Keratinocyte (primary cell): ENCODE data around the gene SOWAHA. TPM values are rescaled to one million over a fixed set of nuclear protein-coding genes. Genes with fewer than 3 reads are reported as not detected.
A peak's percentile ranks its signal among the peaks of the same experiment; 100 is the strongest.

Experiments
- DNase-seq: peaks from one replicate; pipeline ENCODE4 v3.0.0-alpha.2; 2011; ENCODE audit warnings: low read depth, missing footprints, low spot score
- FAIRE-seq: peaks from 2 replicates; lab custom pipeline; 2011; peaks lifted over from hg19 to GRCh38; lab: Jason Lieb, UNC
- H2AFZ ChIP-seq: 2 replicates; pipeline ENCODE4 v1.6.0; 2012; ENCODE audit warnings: low read length, control low read depth, inconsistent platforms; ENCODE audit not compliant: control insufficient read depth
- H3K27ac ChIP-seq: 2 replicates; pipeline ENCODE4 v1.5.1; 2011; ENCODE audit warnings: low read length; ENCODE audit not compliant: control insufficient read depth, insufficient read depth
- H3K27me3 ChIP-seq: 3 replicates; pipeline ENCODE4 v1.6.0; 2011; ENCODE audit warnings: low read length; ENCODE audit not compliant: control insufficient read depth, insufficient read depth; ENCODE audit errors: extremely low read depth
- H3K36me3 ChIP-seq, 2 experiments: 2 replicates in 1 of 2; 3 replicates in 1 of 2; pipeline ENCODE4 v1.5.1; 2011; ENCODE audit warnings: low read length in 2 of 2, mild to moderate bottlenecking in 1 of 2; ENCODE audit not compliant: control insufficient read depth in 2 of 2, insufficient read depth in 2 of 2; ENCODE audit errors: extremely low read depth in 1 of 2
- H3K4me1 ChIP-seq: 3 replicates; pipeline ENCODE4 v1.5.1; 2011; ENCODE audit warnings: low read length; ENCODE audit not compliant: control insufficient read depth, insufficient read depth; ENCODE audit errors: extremely low read depth
- H3K4me2 ChIP-seq: 3 replicates; pipeline ENCODE4 v1.6.0; 2011; ENCODE audit warnings: low read depth, low read length; ENCODE audit not compliant: control insufficient read depth, insufficient read depth; ENCODE audit errors: extremely low read depth
- H3K4me3 ChIP-seq, 3 experiments: fragments of 200-600 bp in 1 of 3; sonication (generic) in 1 of 3; 2 replicates in 2 of 3; 3 replicates in 1 of 3; pipeline ENCODE4 v1.5.1; 2011 to 2016; ENCODE audit warnings: low read length in 3 of 3, mild to moderate bottlenecking in 3 of 3, control low read depth in 2 of 3, inconsistent platforms in 1 of 3, low read depth in 1 of 3, mixed read lengths in 1 of 3, mixed run types in 1 of 3, moderate library complexity in 1 of 3; ENCODE audit not compliant: control insufficient read depth in 2 of 3, insufficient read depth in 2 of 3; ENCODE audit errors: extremely low read depth in 1 of 3
- H3K79me2 ChIP-seq: 2 replicates; pipeline ENCODE4 v1.6.0; 2012; ENCODE audit warnings: low read length; ENCODE audit not compliant: control insufficient read depth, insufficient read depth
- H3K9ac ChIP-seq: 3 replicates; pipeline ENCODE4 v1.6.0; 2011; ENCODE audit warnings: low read length; ENCODE audit not compliant: control insufficient read depth, insufficient read depth; ENCODE audit errors: extremely low read depth
- H3K9me1 ChIP-seq: 3 replicates; pipeline ENCODE4 v1.6.0; 2011; ENCODE audit warnings: low read length; ENCODE audit not compliant: control insufficient read depth, insufficient read depth; ENCODE audit errors: extremely low read depth
- H3K9me3 ChIP-seq: 2 replicates; pipeline ENCODE4 v1.5.1; 2012; ENCODE audit warnings: low read depth, low read length; ENCODE audit not compliant: control insufficient read depth
- H4K20me1 ChIP-seq: 3 replicates; pipeline ENCODE4 v1.6.0; 2011; ENCODE audit warnings: low read length; ENCODE audit not compliant: control insufficient read depth, insufficient read depth; ENCODE audit errors: extremely low read depth
- CTCF ChIP-seq, 3 experiments: IDR thresholded peaks in 1 of 3; conservative IDR thresholded peaks in 1 of 3; optimal IDR thresholded peaks in 1 of 3; 2 replicates in 2 of 3; 3 replicates in 1 of 3; pipeline versions ENCODE3 to v1.5.1; 2011; ENCODE audit warnings: low read length in 3 of 3, mild to moderate bottlenecking in 3 of 3, moderate library complexity in 2 of 3, control low read depth in 1 of 3, inconsistent platforms in 1 of 3; ENCODE audit not compliant: insufficient read depth in 2 of 3; ENCODE audit errors: extremely low read depth in 1 of 3
- EZH2 ChIP-seq: IDR thresholded peaks from one replicate; pipeline ENCODE4 v1.6.1; 2012; ENCODE audit warnings: inconsistent platforms, mild to moderate bottlenecking, low read length, moderate library complexity
- dilution Hi-C: fragments of 300-500 bp; cut with MboI; formaldehyde crosslinking; loops from one replicate; pipeline ENCODE4 v1.7.0; 2020; ENCODE audit warnings: low sequenced_read_pairs; ENCODE audit not compliant: extremely low pct_ligation_motif_present
- polyA plus RNA-seq, 5 experiments: library from polyadenylated mRNA; depleted of rRNA in 3 of 5; stranded (reverse) in 3 of 5; stranded (forward) in 1 of 5; unstranded in 1 of 5; fragments of >200 nt; gene quantifications; 1 replicate in 1 of 5; 2 replicates in 3 of 5; 3 replicates in 1 of 5; pipeline versions ENCODE4 v1.2.1 to v1.2.3, GENCODE V29; 2011 to 2012; ENCODE audit warnings: missing spikeins in 2 of 5, low read depth in 1 of 5, low replicate concordance in 1 of 5

Gene SOWAHA
- polyA plus RNA-seq, 1 donor (not counting 4 experiments of a cell fraction or from before 2014, with no cell fraction given) = not detected

GRCh38 chr5:132776131-132776937 is 36.8 kb upstream of the SOWAHA start:
- Histone ChIP-seq H3K27me3 (no peaks in the 10 kb centered on the region), H3K9me3 (no peaks in the 10 kb centered on the region), H3K4me3 (peak overlapping the region; percentile 69 to 80 (median 69)), H3K9ac (peak overlapping the region; percentile 43), H3K4me2 (peak overlapping the region; percentile 78), H3K79me2 (peaks cover 42% of the 10 kb centered on the region), H2AFZ (peak overlapping the region; percentile 27), H3K36me3 (peaks cover 0 to 7% of the 10 kb centered on the region in 2 experiments), H3K27ac (no peak overlapping the region), H4K20me1 (no peaks in the 10 kb centered on the region), H3K9me1 (peaks cover 2% of the 10 kb centered on the region), H3K4me1 (peaks cover 23% of the 10 kb centered on the region)
- no peak for FAIRE-seq
- dilution Hi-C loops = no loop called here
- no peak for TF ChIP-seq EZH2
- TF ChIP-seq CTCF (optimal IDR thresholded peaks at IDR 0.05 in 1 of 3, IDR thresholded peaks at IDR 0.05 in 1 of 3, conservative IDR thresholded peaks at IDR 0.05 in 1 of 3; ENCODE audit: extremely low read depth in 1 of 3, insufficient read depth in 2 of 3, low read length in 3 of 3) = no peak
- no peak for DNase-seq

GRCh38 chr5:132776938-132777208 is 36.2 kb upstream of the SOWAHA start:
- Histone ChIP-seq H3K9ac (peak overlapping the region; percentile 69), H3K9me1 (peaks cover 2% of the 10 kb centered on the region), H3K27me3 (no peaks in the 10 kb centered on the region), H3K79me2 (peaks cover 41% of the 10 kb centered on the region), H4K20me1 (no peaks in the 10 kb centered on the region), H3K9me3 (no peaks in the 10 kb centered on the region), H3K4me2 (peak overlapping the region; percentile 78), H3K27ac (no peak overlapping the region), H3K4me1 (peaks cover 25% of the 10 kb centered on the region), H3K36me3 (peaks cover 0 to 6% of the 10 kb centered on the region in 2 experiments), H3K4me3 (peak overlapping the region; percentile 69 to 80 (median 69)), H2AFZ (no peak overlapping the region)
- FAIRE-seq = no peak
- TF ChIP-seq CTCF (optimal IDR thresholded peaks at IDR 0.05 in 1 of 3, IDR thresholded peaks at IDR 0.05 in 1 of 3, conservative IDR thresholded peaks at IDR 0.05 in 1 of 3; ENCODE audit: extremely low read depth in 1 of 3, insufficient read depth in 2 of 3, low read length in 3 of 3) = no peak
- TF ChIP-seq EZH2 = no peak
- dilution Hi-C loops = no loop called here
- no peak for DNase-seq
